Left lung (tissue), 10 donors: Measurements from ENCODE around the gene PEX5L. TPM values are rescaled to one million over a fixed set of nuclear protein-coding genes. Genes with fewer than 3 reads are reported as not detected.
"Not testable (repeated sequence)": the region's sequence is repeated elsewhere in the genome, so short reads cannot be mapped to it uniquely, and the experiment has no call there.

ENCODE experiments used
- ATAC-seq: fragments of 200-7000 bp; cut with Tn5 transposase; one replicate; pipeline ENCODE4 v1.9.1; 2020; ENCODE audit warnings: moderate library complexity
- DNase-seq, 4 donors: peaks; one replicate each; pipeline ENCODE4 v3.0.0-alpha.2; 2013 to 2020
- H3K27ac ChIP-seq, 2 donors: fragments of 200-600 bp; sonication (generic) in 1 of 2; one replicate each; pipeline versions ENCODE4 v1.5.0 to v1.8.0; 2020 to 2021
- H3K27me3 ChIP-seq, 2 donors: fragments of 200-600 bp; sonication (generic) in 1 of 2; one replicate each; pipeline versions ENCODE4 v1.5.0 to v1.8.0; 2020 to 2021
- H3K36me3 ChIP-seq, 2 donors: fragments of 200-600 bp; sonication (generic) in 1 of 2; one replicate each; pipeline versions ENCODE4 v1.5.0 to v1.8.0; 2020 to 2021
- H3K4me1 ChIP-seq, 2 donors: fragments of 200-600 bp; one replicate each; pipeline ENCODE4 v1.8.0; 2021
- H3K4me3 ChIP-seq, 2 donors: fragments of 200-600 bp; sonication (generic) in 1 of 2; one replicate each; pipeline versions ENCODE4 v1.5.0 to v1.8.0; 2020 to 2021; ENCODE audit warnings: mild to moderate bottlenecking in 1 of 2
- H3K9me3 ChIP-seq, 2 donors: fragments of 200-600 bp; sonication (generic) in 1 of 2; one replicate each; pipeline versions ENCODE4 v1.5.0 to v1.8.0; 2020 to 2021
- intact Hi-C, 2 donors: fragments of 100-400 bp; cut with DNase I; formaldehyde crosslinking; loops; one replicate each; pipeline versions ENCODE4 v1.11.2 to v1.14.2; 2022
- polyA plus RNA-seq, 6 donors: library from polyadenylated mRNA; unstranded; fragments of 120-200 nt; gene quantifications; one replicate each; pipeline ENCODE4 v1.2.1, GENCODE V29; 2013; ENCODE audit not compliant: insufficient read length in 6 of 6
- total RNA-seq, 2 donors: library from RNA; stranded (reverse); fragmentation: NEBNext Ultra II Directional; extraction: Animal tissue kit (Norgen Biotek cat#: 25700); gene quantifications; one replicate each; pipeline ENCODE4 v1.2.1, GENCODE V29; 2021
- TF ChIP-seq, protein P1 (sequence below), 2 donors: fragments of 200-600 bp; sonication (generic) in 1 of 2; IDR thresholded peaks; one replicate each; pipeline versions ENCODE4 v1.5.0 to v1.8.0; 2021; ENCODE audit warnings: antibody characterized with exemption in 2 of 2
- donor health status: DM: no; HTN: yes; CAD: no.
- donor health status: DM: no; HTN: no; CAD: no.

PEX5L gene
- total and polyA plus RNA-seq, 8 donors = 0.33 to 0.63 (median 0.49) TPM; not detected in 2

DNA sequence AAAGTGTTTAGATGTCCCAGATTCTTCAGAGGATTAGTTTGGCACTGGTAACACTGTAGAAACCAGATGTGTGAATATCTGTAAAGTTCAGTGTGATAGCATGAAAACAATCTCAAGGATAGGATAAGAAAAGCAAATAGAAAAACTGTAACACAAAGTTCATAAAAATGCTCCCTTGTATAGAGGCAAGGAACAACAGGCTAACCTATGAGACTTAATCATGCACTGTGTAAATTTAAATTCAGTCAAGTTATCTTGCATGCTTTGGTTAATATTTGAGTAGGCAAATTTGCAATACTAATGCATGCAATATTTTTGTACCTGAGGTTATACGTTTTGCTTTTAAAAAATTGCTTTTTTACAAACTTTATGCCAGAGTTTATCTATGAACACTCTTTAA is 239.5 kb downstream of the PEX5L start:
- Histone ChIP-seq H3K4me3 (no peak overlapping the region), H3K9me3 (no peaks in the 10 kb centered on the region), H3K27ac (no peak overlapping the region), H3K36me3 (no peaks in the 10 kb centered on the region), H3K4me1 (no peaks in the 10 kb centered on the region), H3K27me3 (no peaks in the 10 kb centered on the region)
- ATAC-seq = no peak
- DNase-seq = no peak
- intact Hi-C loops = no loop called here
- TF ChIP-seq, protein P1, sequence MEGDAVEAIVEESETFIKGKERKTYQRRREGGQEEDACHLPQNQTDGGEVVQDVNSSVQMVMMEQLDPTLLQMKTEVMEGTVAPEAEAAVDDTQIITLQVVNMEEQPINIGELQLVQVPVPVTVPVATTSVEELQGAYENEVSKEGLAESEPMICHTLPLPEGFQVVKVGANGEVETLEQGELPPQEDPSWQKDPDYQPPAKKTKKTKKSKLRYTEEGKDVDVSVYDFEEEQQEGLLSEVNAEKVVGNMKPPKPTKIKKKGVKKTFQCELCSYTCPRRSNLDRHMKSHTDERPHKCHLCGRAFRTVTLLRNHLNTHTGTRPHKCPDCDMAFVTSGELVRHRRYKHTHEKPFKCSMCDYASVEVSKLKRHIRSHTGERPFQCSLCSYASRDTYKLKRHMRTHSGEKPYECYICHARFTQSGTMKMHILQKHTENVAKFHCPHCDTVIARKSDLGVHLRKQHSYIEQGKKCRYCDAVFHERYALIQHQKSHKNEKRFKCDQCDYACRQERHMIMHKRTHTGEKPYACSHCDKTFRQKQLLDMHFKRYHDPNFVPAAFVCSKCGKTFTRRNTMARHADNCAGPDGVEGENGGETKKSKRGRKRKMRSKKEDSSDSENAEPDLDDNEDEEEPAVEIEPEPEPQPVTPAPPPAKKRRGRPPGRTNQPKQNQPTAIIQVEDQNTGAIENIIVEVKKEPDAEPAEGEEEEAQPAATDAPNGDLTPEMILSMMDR (IDR thresholded peaks at IDR 0.05) = no peak

DNA sequence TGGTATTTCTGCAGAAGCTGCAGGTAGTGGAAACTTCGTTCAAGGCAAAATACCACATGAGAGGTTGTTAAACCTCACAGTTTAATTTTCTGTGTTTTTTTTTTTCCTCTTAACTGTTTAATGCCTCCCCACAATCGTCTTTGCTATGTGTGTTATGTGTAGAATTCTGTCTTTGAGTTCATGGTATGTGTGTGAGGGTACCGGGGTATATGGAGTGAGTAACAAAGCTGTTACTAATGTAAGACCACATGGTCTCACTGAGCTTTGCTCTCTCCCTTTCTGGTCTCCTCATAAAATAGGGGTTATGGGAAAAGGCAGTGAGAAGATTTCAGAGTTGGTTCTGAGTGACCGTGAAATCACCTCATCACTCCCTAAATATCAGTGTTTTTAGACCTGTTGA is 240.3 kb downstream of the PEX5L start:
- H3K4me3 ChIP-seq = no peak overlapping the region
- ATAC-seq (no peak), DNase-seq (no peak)
- TF ChIP-seq, protein P1 (IDR thresholded peaks at IDR 0.05) = no peak
- no peaks in the 10 kb centered on the region for H3K9me3 ChIP-seq
- intact Hi-C loops = no loop called here
- no peaks in the 10 kb centered on the region for H3K27me3 ChIP-seq
- no peak overlapping the region for H3K27ac ChIP-seq
- H3K36me3 ChIP-seq = no peaks in the 10 kb centered on the region
- no peaks in the 10 kb centered on the region for H3K4me1 ChIP-seq

DNA sequence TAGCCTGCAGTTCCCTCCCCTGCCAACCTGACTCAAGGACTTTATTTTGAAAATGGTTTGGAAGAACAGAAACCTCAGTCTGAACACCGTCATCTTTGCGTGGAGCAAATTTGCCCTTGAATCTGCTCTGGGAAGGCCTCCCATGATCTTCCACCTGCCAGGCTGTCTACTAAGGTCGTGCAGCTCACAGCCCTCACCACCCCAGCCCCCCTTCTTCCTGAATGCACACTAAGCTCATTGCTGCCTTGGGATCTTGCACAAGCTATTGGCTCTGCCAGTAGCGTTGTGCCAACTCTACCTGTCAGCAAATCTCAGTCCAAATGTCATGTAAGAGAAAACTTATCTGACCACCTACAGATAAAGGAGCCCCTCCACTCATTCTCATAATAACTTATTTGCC is 242.4 kb downstream of the PEX5L start:
- no peaks in the 10 kb centered on the region for H3K36me3 ChIP-seq
- H3K27ac ChIP-seq = no peak overlapping the region
- no peaks in the 10 kb centered on the region for H3K27me3 ChIP-seq
- no peak for DNase-seq
- intact Hi-C loops = no loop called here
- TF ChIP-seq, protein P1 (IDR thresholded peaks at IDR 0.05) = no peak
- H3K4me1 ChIP-seq = no peaks in the 10 kb centered on the region
- ATAC-seq = no peak
- no peak overlapping the region for H3K4me3 ChIP-seq
- no peaks in the 10 kb centered on the region for H3K9me3 ChIP-seq

DNA sequence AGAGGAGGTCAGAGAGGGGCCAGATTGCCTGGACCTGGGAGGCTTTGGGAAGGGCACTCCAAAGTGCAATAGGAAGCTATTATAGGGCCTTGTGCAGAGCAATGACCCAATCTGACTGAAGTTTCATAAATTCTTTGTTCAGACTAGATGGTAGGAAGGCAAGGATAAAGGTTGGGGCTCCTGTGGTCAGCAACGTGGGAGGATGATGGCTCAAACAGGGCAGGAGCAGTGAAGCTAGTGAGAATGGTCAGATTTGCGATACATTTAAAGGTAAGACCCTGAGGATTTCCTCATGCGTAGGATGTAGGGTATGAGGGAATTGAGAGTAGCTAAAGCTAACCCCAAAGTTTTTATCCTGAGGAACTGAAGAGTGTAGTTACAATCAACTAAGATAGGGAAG is 244.9 kb downstream of the PEX5L start:
- H3K27me3 ChIP-seq = no peaks in the 10 kb centered on the region
- intact Hi-C loops = no loop called here
- ATAC-seq = no peak
- H3K4me1 ChIP-seq = no peaks in the 10 kb centered on the region
- no peaks in the 10 kb centered on the region for H3K9me3 ChIP-seq
- H3K36me3 ChIP-seq = no peaks in the 10 kb centered on the region
- no peak overlapping the region for H3K4me3 ChIP-seq
- TF ChIP-seq, protein P1 (IDR thresholded peaks at IDR 0.05) = no peak
- H3K27ac ChIP-seq = no peak overlapping the region
- no peak for DNase-seq

DNA sequence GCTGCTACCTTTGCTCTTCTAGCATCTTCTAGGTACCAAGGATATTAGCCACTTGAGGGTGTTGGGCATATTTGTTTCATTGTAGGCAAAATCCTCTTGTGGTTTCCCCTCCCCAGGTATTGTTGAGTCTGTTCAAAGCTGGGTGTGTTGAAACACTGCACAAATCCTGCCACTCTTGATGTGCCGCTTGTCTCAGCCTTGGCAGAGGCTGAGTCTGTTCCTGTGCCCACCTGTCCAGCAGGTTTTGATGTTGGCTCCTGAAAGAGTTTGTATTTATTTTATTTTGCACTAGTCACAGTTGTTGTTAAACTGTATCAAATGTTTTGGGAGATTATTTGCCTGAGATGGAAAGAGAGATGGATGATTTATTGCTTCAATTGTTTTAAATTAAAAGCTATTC is 247.7 kb downstream of the PEX5L start:
- Histone ChIP-seq H3K4me3 (no peak overlapping the region), H3K9me3 (no peaks in the 10 kb centered on the region), H3K27ac (no peak overlapping the region), H3K4me1 (no peaks in the 10 kb centered on the region), H3K27me3 (no peaks in the 10 kb centered on the region), H3K36me3 (no peaks in the 10 kb centered on the region)
- intact Hi-C loops = no loop called here
- no peak for ATAC-seq
- TF ChIP-seq, protein P1 (IDR thresholded peaks at IDR 0.05) = no peak
- no peak for DNase-seq

DNA sequence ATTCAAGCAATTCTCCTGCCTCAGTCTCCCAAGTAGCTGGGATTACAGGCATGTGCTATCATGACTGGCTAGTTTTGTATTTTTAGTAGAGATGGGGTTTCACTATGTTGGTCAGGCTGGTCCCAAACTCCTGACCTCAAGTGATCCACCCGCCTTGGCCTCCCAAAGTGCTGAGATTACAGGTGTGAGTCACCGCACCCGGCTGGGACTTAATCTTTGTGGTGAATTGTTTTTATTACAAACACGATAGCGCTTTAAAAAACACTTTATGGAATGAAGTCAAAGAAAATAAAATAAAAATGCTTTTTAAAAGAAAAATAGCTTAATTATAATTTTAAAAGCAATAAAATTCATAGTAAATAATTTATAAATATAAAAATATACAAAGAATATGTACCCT is 253.9 kb downstream of the PEX5L start:
- H3K27ac ChIP-seq, H3K4me3 ChIP-seq, DNase-seq, H3K9me3 ChIP-seq, ATAC-seq, H3K27me3 ChIP-seq, H3K4me1 ChIP-seq, intact Hi-C loops: not testable (repeated sequence)
- peaks cover 0 to 19% of the 10 kb centered on the region in 2 donors for H3K36me3 ChIP-seq
